HG03521 (cell line): Measurements from ENCODE around the gene RAF1.

Source experiments
- ATAC-seq: cut with Tn5 transposase; IDR thresholded peaks from one replicate; pipeline ENCODE4 v1.9.1; 2021; ENCODE audit warnings: mild to moderate bottlenecking, moderate library complexity; ENCODE audit not compliant: unreplicated experiment

RAF1 gene

GRCh38 chr3:12598890-12599289, 65.0 kb downstream of the RAF1 start:
- ATAC-seq = no peak

GRCh38 chr3:12593473-12593872, 70.4 kb downstream of the RAF1 start:
- no peak for ATAC-seq

- no peak for ATAC-seq
Observed at GRCh38 chr3:12591997-12592715, 71.8 kb downstream of the RAF1 start.

GRCh38 chr3:12591456-12591855, 72.5 kb downstream of the RAF1 start:
- no peak for ATAC-seq

- ATAC-seq = no peak
Observed at GRCh38 chr3:12590096-12590495, 73.8 kb downstream of the RAF1 start.

- ATAC-seq = no peak
Observed at GRCh38 chr3:12588039-12589009, 75.6 kb downstream of the RAF1 start.

- no peak for ATAC-seq
Observed at GRCh38 chr3:12586403-12586802, 77.5 kb downstream of the RAF1 start.

GRCh38 chr3:12585970-12586369, 77.9 kb downstream of the RAF1 start:
- ATAC-seq = no peak

GRCh38 chr3:12585181-12585580, 78.7 kb downstream of the RAF1 start:
- ATAC-seq = no peak

GRCh38 chr3:12584083-12584482, 79.8 kb downstream of the RAF1 start:
- no peak for ATAC-seq

GRCh38 chr3:12583280-12583679, 80.6 kb downstream of the RAF1 start:
- no peak for ATAC-seq

- ATAC-seq = no peak
Observed at GRCh38 chr3:12582730-12583129, 81.2 kb downstream of the RAF1 start.

GRCh38 chr3:12579905-12580304, 84.0 kb downstream of the RAF1 start:
- ATAC-seq = no peak

GRCh38 chr3:12579456-12579855, 84.5 kb downstream of the RAF1 start:
- ATAC-seq = no peak

- ATAC-seq = no peak
Observed at GRCh38 chr3:12578742-12579141, 85.2 kb downstream of the RAF1 start.

GRCh38 chr3:12577379-12577778, 86.5 kb downstream of the RAF1 start:
- ATAC-seq = no peak

- no peak for ATAC-seq
Observed at GRCh38 chr3:12574661-12575060, 89.3 kb downstream of the RAF1 start.

- ATAC-seq = no peak
Observed at GRCh38 chr3:12574131-12574530, 89.8 kb downstream of the RAF1 start.

- no peak for ATAC-seq
Observed at GRCh38 chr3:12571986-12572385, 91.9 kb downstream of the RAF1 start.

GRCh38 chr3:12569836-12570235, 94.1 kb downstream of the RAF1 start:
- no peak for ATAC-seq

GRCh38 chr3:12568747-12569146, 95.2 kb downstream of the RAF1 start:
- ATAC-seq = no peak

GRCh38 chr3:12566976-12567375, 96.9 kb downstream of the RAF1 start:
- no peak for ATAC-seq
